Astrocyte of the cerebellum (primary cell): ENCODE results near the gene JUND.

ENCODE experiments used
- DNase-seq: peaks from one replicate; pipeline ENCODE4 v3.0.0-alpha.2; 2011; ENCODE audit warnings: low read depth
- H3K4me3 ChIP-seq: 2 replicates; pipeline ENCODE4 v1.5.1; 2011; ENCODE audit warnings: mild to moderate bottlenecking, low read depth, low read length, moderate library complexity
- in situ Hi-C: cut with HindIII; loops from 2 replicates; pipeline ENCODE4 v1.10.0; 2017; ENCODE audit warnings: low sequenced_read_pairs
- TF ChIP-seq, protein P1 (sequence below): IDR thresholded peaks from 2 replicates; pipeline ENCODE4 v1.5.1; 2012; ENCODE audit warnings: low read length, low read depth, moderate library complexity, mild to moderate bottlenecking; ENCODE audit errors: missing control alignments

Gene JUND

DNA sequence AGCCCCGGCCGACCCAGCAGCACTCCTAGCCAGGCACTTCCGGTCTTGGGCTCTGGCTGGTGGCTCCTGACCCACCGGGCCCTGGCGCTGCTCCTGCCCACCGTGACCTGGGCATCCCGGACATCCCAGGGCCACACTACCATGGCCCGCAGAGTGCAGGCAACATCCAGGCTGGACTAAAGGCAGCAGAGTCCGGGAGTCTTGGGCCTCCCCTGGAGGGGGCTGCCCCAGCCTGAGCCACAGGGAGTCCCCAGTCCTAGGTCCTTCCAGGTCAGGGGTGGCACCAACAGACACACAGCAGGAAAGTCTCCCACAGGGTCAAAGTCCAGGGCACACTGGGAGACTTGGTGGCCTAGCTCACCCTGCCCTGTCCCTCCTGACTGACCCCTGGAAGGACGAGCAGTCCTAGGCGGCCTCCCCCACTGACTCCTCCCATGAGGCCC is 30.7 kb upstream of the JUND start:
- in situ Hi-C loops = no loop called here
- no peak for DNase-seq
- TF ChIP-seq, protein P1, sequence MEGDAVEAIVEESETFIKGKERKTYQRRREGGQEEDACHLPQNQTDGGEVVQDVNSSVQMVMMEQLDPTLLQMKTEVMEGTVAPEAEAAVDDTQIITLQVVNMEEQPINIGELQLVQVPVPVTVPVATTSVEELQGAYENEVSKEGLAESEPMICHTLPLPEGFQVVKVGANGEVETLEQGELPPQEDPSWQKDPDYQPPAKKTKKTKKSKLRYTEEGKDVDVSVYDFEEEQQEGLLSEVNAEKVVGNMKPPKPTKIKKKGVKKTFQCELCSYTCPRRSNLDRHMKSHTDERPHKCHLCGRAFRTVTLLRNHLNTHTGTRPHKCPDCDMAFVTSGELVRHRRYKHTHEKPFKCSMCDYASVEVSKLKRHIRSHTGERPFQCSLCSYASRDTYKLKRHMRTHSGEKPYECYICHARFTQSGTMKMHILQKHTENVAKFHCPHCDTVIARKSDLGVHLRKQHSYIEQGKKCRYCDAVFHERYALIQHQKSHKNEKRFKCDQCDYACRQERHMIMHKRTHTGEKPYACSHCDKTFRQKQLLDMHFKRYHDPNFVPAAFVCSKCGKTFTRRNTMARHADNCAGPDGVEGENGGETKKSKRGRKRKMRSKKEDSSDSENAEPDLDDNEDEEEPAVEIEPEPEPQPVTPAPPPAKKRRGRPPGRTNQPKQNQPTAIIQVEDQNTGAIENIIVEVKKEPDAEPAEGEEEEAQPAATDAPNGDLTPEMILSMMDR = no peak
- H3K4me3 ChIP-seq = no peak overlapping the region

DNA sequence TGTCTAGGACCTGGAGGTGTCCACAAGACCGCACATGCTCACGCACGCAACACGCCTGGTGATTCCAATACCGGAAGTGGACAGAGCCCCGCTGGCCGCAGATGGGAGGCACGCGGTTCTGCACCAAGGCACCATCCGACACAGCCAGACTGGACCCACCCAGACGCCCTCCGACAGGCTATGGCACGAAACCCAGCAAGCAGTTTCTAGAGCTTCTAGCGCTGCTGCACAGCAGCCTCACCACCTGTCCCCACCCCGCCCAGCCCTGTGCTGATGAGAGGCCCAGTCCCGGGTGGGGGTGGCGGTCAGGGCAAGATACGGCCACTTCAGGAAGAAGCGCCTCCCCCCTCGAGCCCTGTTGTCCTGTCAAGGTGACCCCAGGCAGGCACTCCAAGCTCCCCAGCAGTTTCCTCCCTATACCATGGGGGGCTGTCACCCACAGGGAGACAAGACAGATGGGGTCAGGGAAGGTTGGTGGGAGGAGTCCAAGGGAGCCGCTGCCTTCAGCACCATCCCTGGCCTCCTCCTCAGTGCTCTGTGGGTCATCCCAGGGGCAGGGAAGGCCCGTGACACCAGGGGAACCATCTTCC is 30.2 kb upstream of the JUND start:
- no peak overlapping the region for H3K4me3 ChIP-seq
- in situ Hi-C loops = no loop called here
- DNase-seq = no peak
- TF ChIP-seq, protein P1 = no peak

DNA sequence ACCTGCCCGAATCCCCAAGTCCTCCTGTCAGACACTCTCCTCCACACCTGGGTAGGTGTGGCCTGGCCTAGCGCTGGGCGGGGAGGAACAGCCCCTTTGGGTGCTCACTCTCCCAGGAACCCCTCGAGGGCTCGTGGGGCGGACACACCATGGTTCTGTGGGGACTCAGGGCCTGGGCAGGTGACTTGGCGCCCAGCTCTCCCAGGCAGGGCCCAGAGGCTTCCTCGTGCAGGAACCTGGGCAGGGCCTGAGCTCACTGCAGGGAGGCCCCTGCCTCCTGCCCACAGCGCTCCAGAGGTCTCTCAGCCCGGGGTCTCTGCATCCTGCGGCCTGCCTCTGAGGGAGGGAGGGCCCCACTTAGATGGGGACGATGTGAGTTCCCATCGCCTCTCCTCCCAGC is 29.5 kb upstream of the JUND start:
- in situ Hi-C loops = no loop called here
- TF ChIP-seq, protein P1 = no peak
- no peak overlapping the region for H3K4me3 ChIP-seq
- no peak for DNase-seq

DNA sequence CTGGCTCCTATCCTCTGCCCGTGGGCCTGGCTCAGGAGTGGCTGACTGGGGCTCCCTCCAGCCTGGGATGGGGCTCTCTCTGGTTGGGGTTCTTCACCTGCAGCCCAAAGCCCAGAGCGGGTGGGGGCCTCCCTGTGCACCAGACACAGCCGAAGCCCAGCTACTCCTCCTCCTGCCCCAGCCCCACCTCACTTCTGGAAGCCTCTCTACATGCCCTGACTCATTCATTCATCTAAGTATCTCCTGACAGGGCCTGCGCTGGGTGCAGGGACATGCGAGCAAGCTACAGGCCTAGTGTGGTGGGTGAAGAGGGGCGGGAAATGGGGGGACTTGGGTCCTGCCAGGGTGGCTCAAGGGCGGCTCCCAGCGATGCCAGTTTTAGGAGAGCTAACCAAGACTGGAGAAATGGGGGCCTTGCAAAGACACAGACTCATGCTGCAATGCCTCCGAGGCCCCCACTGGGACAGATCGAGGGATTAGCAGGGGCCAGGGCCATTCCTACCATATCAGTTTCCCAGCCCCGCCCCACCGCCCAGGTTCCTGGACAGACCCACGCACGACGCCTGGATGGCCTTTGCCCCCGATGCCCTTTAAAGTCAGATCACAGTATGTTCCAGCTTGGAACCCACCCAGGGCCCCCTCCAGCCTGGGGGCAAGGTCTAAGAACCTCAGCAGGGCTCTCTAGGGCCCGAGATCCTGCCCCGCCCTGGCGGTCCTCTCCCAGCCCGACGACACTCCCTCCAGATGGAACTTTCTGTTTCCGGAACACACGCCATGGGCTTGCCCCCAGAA is 28.9 kb upstream of the JUND start:
- DNase-seq = no peak
- in situ Hi-C loops = no loop called here
- no peak overlapping the region for H3K4me3 ChIP-seq
- TF ChIP-seq, protein P1 = no peak

DNA sequence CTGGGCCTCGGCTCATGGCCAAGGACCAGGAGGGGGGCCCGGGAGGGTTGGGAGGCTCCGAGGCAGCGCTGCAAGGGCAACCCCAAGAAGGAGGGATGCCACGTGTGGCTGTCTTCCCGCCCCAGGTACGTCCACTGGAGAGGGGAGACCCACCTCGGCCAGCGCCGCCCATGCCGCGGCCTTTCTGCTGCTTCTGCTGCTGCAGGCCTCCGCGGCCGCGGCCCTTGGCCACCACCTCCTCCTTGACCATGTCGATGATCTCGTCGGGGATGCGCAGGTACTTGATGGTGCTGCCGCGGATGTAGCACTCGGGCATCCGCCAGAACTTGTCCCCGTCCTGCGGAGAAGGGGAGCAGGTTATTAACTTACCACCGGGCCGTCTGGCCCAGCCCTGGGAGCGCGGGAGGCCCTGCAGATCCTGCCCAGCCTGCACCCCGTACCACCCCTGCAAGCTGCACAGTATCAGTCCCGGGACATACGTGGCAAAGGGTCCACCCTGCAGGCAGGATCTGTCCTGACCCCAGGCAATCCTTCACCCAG is 28.2 kb upstream of the JUND start:
- DNase-seq = no peak
- H3K4me3 ChIP-seq = no peak overlapping the region
- in situ Hi-C loops = no loop called here
- TF ChIP-seq, protein P1 = no peak

DNA sequence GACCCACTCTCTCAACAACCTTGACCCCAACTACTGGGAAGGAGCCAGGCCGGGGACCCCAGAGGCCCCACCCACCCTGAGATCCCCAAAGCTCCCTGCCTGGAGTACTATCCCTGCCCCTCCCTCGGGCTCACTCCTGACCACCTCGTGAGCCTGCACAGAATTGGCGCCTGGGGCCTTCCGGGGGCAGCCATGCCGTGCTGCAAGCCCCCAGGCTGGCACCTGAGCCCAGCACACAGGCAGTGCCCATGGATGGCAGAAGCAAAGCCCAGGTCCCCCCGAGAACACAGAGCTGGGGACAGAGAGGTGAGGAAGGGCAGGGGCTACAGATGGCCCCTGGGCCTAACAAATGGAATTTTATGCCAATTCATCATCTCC is 27.5 kb upstream of the JUND start:
- DNase-seq = no peak
- TF ChIP-seq, protein P1 = no peak
- in situ Hi-C loops = no loop called here
- H3K4me3 ChIP-seq = no peak overlapping the region
